ENCODE data around the gene TAC1. TPM values are rescaled to one million over a fixed set of nuclear protein-coding genes. Genes with fewer than 3 reads are reported as not detected.

The TAC1 gene
- total RNA-seq, 1 donor from 2014 or later, result not detected

Other genes with a start within 250 kb of the TAC1 start
- gene ASNS, start 140.3 kb downstream of the TAC1 start, total RNA-seq, result 3.4 and 7.7 TPM in 2 replicates